NOMO-1 treated with DMSO at 0.1 percent for 48 hours (cell line): Measurements from ENCODE around the gene SORCS2.

Experiments
- DNase-seq: peaks from one replicate; lab custom pipeline; 2025; ENCODE audit not compliant: unreplicated experiment; lab: John Stamatoyannopoulos, UW

Gene SORCS2

GRCh38 chr4:7621252-7622035 lies 429.1 kb downstream of the SORCS2 start:
- DNase-seq: no peak

- no peak for DNase-seq
These were observed 430.0 kb downstream of the SORCS2 start for GRCh38 chr4:7622371-7622770.

- DNase-seq: no peak
These were observed 431.1 kb downstream of the SORCS2 start for GRCh38 chr4:7623468-7623867.

- no peak for DNase-seq
These were observed 432.1 kb downstream of the SORCS2 start for GRCh38 chr4:7624396-7624980.

- no peak for DNase-seq
These were observed 432.7 kb downstream of the SORCS2 start for GRCh38 chr4:7625071-7625470.

- DNase-seq: no peak
These were observed 434.2 kb downstream of the SORCS2 start for GRCh38 chr4:7626531-7626930.

GRCh38 chr4:7627251-7628250 lies 435.2 kb downstream of the SORCS2 start:
- DNase-seq: no peak

- DNase-seq: no peak
These were observed 436.1 kb downstream of the SORCS2 start for GRCh38 chr4:7628432-7628831.

GRCh38 chr4:7629501-7630254 lies 437.3 kb downstream of the SORCS2 start:
- DNase-seq: no peak

- no peak for DNase-seq
These were observed 438.4 kb downstream of the SORCS2 start for GRCh38 chr4:7630568-7631287.

GRCh38 chr4:7631288-7632014 lies 439.1 kb downstream of the SORCS2 start:
- no peak for DNase-seq

- DNase-seq: no peak
These were observed 440.0 kb downstream of the SORCS2 start for GRCh38 chr4:7632341-7632740.

GRCh38 chr4:7632971-7633370 lies 440.6 kb downstream of the SORCS2 start:
- no peak for DNase-seq

GRCh38 chr4:7634661-7635251 lies 442.4 kb downstream of the SORCS2 start:
- peak; percentile 36 for DNase-seq

- peak; percentile 80 for DNase-seq
These were observed 443.3 kb downstream of the SORCS2 start for GRCh38 chr4:7635445-7636239.

GRCh38 chr4:7636240-7636508 lies 443.8 kb downstream of the SORCS2 start:
- DNase-seq: no peak

- DNase-seq: no peak
These were observed 444.8 kb downstream of the SORCS2 start for GRCh38 chr4:7637139-7637538.

- DNase-seq: no peak
These were observed 445.6 kb downstream of the SORCS2 start for GRCh38 chr4:7637971-7638370.

- no peak for DNase-seq
These were observed 446.2 kb downstream of the SORCS2 start for GRCh38 chr4:7638489-7638888.
